ENCODE measurements around the gene CTBP1.

DNA sequence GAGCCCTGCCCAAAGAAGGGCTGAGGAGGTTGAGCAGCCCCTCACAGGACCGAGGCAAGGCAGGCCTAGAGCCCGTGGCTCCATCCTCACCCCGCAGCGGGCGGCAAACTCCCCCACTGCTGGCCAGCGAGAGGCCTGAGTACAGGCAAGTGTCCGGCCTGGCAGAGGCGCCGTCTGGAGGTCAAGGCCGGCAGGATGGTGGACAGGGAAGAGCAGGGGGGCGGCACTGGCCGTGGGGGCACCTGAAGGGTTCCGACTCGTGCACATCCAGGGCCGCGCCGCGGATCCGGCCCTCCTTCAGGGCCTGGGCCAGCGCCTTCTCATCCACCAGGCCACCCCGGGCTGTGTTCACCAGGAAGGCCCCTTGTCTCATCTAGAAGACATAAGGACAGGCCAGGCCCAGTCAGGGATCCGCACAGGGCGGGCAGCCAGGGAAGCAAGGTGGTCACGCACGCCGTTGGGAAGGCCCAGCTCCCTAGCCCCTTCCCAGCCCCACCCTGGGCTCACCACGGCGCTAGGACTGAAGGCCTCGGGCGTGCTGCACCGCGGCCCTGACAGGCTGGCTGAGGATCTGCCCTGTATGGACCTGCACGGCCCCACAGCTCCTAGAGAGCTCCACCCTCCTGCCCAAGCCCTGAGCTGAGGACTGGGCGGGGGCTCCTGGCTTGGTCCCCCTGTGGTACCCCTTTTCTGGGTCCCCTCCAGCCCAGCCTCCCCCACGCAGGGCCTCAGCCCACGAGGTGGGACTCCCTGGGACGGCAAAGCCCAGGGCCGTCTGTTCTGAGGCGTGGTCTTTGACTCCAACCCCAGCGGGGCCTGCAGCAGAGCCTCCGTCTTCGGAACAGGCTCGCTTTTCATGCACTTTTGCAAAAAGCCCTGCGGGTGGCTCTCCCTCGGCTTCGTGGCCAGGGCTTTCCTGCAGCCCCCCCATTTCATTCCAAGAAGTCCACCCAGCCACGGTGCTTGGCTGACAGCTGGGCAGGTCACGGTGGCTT, 34.5 kb downstream of the CTBP1 start:
- TF ChIP-seq, protein P1, sequence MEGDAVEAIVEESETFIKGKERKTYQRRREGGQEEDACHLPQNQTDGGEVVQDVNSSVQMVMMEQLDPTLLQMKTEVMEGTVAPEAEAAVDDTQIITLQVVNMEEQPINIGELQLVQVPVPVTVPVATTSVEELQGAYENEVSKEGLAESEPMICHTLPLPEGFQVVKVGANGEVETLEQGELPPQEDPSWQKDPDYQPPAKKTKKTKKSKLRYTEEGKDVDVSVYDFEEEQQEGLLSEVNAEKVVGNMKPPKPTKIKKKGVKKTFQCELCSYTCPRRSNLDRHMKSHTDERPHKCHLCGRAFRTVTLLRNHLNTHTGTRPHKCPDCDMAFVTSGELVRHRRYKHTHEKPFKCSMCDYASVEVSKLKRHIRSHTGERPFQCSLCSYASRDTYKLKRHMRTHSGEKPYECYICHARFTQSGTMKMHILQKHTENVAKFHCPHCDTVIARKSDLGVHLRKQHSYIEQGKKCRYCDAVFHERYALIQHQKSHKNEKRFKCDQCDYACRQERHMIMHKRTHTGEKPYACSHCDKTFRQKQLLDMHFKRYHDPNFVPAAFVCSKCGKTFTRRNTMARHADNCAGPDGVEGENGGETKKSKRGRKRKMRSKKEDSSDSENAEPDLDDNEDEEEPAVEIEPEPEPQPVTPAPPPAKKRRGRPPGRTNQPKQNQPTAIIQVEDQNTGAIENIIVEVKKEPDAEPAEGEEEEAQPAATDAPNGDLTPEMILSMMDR (IDR thresholded peaks at IDR 0.05): no peak
- no peak for TF ChIP-seq POLR2A (IDR thresholded peaks at IDR 0.05)

Data from breast epithelium (tissue), 3 donors.